Kidney epithelial cell (primary cell): Measurements from ENCODE around the gene XPNPEP2. TPM values are rescaled to one million over a fixed set of nuclear protein-coding genes. Genes with fewer than 3 reads are reported as not detected.

Source experiments
- DNase-seq: peaks from one replicate; pipeline ENCODE4 v3.0.0-alpha.2; 2010; ENCODE audit warnings: low read depth
- H3K27me3 ChIP-seq: 2 replicates; pipeline ENCODE4 v1.6.0; 2011; ENCODE audit warnings: low read length; ENCODE audit not compliant: control insufficient read depth, insufficient read depth
- H3K36me3 ChIP-seq: 2 replicates; pipeline ENCODE4 v1.5.1; 2011; ENCODE audit warnings: low read length; ENCODE audit not compliant: control insufficient read depth, insufficient read depth
- H3K4me3 ChIP-seq: 2 replicates; pipeline ENCODE4 v1.5.1; 2011; ENCODE audit warnings: low read depth, mild to moderate bottlenecking, control low read depth, low read length
- CTCF ChIP-seq: IDR thresholded peaks from 2 replicates; pipeline ENCODE4 v1.5.1; 2011; ENCODE audit warnings: mild to moderate bottlenecking, moderate library complexity, low read length, control low read depth, inconsistent platforms; ENCODE audit not compliant: insufficient read depth, poor library complexity, severe bottlenecking
- total RNA-seq: library from RNA; depleted of rRNA; stranded (reverse); fragments of >200 nt; gene quantifications from 2 replicates; pipeline ENCODE4 v1.2.3, GENCODE V29; 2015

The XPNPEP2 gene
- total RNA-seq, 1 donor from 2014 or later = not detected

- no peaks in the 10 kb centered on the region for H3K36me3 ChIP-seq
- DNase-seq = no peak
- TF ChIP-seq CTCF = no peak
- H3K27me3 ChIP-seq = no peaks in the 10 kb centered on the region
- no peak overlapping the region for H3K4me3 ChIP-seq
Observed at GRCh38 chrX:129779086-129779672, 40.4 kb downstream of the XPNPEP2 start.

GRCh38 chrX:129779747-129780146, 41.0 kb downstream of the XPNPEP2 start, which contains the start of gene SASH3:
Gene SASH3 (plus strand): TSS chrX:129779949. CDS start chrX:129780098, 149 bp downstream.
- DNase-seq = no peak
- Histone ChIP-seq H3K36me3 (no peaks in the 10 kb centered on the region), H3K27me3 (no peaks in the 10 kb centered on the region), H3K4me3 (no peak within 1 kb of the TSS)
- no peak for TF ChIP-seq CTCF

GRCh38 chrX:129780441-129781105, 41.8 kb downstream of the XPNPEP2 start:
- DNase-seq = no peak
- Histone ChIP-seq H3K36me3 (no peaks in the 10 kb centered on the region), H3K27me3 (no peaks in the 10 kb centered on the region), H3K4me3 (no peak overlapping the region)
- TF ChIP-seq CTCF = no peak

- no peak for TF ChIP-seq CTCF
- Histone ChIP-seq H3K36me3 (no peaks in the 10 kb centered on the region), H3K4me3 (no peak overlapping the region), H3K27me3 (no peaks in the 10 kb centered on the region)
- no peak for DNase-seq
Observed at GRCh38 chrX:129781134-129781672, 42.4 kb downstream of the XPNPEP2 start.

- H3K4me3 ChIP-seq = no peak overlapping the region
- no peak for DNase-seq
- no peak for TF ChIP-seq CTCF
- H3K27me3 ChIP-seq = no peaks in the 10 kb centered on the region
- no peaks in the 10 kb centered on the region for H3K36me3 ChIP-seq
Observed at GRCh38 chrX:129781680-129782495, 43.1 kb downstream of the XPNPEP2 start.
